HG03039 (cell line): ENCODE results near the gene C22orf15.
A peak's percentile ranks its signal among the peaks of the same experiment; 100 is the strongest.
"Not testable (repeated sequence)": the region's sequence is repeated elsewhere in the genome, so short reads cannot be mapped to it uniquely, and the experiment has no call there.

Experiments
- ATAC-seq: cut with Tn5 transposase; IDR thresholded peaks from one replicate; pipeline ENCODE4 v1.9.1; 2021; ENCODE audit warnings: mild to moderate bottlenecking, moderate library complexity; ENCODE audit not compliant: unreplicated experiment

The C22orf15 gene, protein sequence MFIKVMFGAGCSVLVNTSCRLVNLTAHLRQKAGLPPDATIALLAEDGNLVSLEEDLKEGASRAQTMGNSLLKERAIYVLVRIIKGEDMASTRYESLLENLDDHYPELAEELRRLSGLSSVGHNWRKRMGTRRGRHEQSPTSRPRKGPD

DNA sequence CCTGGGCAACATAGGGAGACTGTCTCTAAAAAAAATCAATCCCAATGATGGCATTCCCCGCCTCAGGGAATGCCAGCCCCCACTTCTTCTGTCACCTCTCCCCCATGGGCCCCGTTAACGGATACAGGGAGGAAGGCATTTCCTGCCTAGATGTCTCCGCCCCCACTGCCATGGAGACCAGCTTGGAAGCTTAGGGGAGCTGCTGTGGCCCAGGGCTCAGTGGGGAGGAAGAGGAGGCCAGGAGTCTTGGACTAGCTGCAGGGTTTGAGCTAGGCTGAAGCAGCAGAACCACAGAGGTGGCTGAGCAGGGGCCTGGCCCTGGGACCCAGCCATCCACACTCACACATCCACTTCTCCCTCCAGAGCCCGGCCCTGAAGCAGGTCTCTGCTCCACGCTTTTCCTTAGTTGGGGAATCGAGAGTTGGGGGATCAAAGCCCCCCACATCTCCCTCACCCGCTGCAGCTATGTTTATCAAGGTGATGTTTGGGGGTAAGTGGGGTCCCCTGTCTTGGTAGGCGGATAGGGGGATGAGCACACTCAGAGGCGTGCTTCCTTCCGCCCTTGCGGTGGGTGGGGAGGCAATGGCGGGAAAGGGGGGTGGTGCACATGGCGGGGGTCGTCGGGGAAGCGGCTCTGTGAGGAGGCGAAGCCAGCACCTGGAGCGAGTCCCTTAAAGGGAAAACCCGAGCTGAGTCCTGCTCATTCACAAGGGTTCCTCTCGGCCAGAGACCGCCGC, at the start of gene C22orf15:
Gene C22orf15 (plus strand): TSS at position 149 of the 737 bp plus-strand sequence. CDS start 317 bp downstream, at position 466.
- ATAC-seq = no peak

DNA sequence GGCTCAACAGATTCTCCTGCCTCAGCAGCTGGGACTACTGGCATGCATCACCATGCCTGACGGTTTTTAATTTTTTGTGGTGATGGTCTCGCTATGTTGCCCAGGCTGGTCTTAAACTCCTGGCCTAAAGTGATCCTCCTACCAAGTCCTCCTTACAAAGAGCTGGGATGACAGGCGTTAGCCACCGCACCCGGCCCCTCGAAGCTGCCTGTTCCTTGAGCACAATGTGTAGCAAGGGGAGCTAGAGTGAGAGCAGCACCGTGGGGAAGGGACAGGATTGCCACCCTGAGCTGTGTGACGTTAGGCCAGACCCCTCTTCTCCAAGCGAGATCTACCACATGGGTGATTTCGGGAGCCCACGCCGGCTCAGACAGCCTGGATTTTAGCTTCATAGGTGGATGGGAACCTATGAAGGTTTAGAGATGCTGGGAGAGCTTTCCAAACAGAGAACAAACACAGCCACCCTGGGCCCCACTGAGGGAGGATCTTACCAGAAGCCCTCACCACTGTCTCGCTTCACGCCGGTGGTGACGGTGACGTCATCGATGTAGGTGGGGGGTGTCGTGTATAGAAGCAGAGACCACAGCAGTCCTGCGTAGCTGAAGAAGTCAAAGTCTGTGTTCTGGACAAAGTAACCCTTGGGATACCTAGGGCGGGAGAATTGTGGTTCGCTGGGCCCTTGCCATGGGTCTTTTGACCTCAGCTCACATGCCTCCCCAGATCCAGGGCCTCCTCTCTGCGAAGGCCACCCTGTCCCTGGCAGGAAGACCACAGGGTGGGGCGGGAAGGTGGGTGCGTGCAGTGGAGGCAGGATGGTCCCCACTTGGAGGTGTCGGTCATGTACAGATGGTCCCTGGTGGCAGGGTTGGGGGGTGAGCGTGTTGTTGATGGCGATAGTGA, 48.8 kb upstream of the C22orf15 start:
- ATAC-seq = no peak

DNA sequence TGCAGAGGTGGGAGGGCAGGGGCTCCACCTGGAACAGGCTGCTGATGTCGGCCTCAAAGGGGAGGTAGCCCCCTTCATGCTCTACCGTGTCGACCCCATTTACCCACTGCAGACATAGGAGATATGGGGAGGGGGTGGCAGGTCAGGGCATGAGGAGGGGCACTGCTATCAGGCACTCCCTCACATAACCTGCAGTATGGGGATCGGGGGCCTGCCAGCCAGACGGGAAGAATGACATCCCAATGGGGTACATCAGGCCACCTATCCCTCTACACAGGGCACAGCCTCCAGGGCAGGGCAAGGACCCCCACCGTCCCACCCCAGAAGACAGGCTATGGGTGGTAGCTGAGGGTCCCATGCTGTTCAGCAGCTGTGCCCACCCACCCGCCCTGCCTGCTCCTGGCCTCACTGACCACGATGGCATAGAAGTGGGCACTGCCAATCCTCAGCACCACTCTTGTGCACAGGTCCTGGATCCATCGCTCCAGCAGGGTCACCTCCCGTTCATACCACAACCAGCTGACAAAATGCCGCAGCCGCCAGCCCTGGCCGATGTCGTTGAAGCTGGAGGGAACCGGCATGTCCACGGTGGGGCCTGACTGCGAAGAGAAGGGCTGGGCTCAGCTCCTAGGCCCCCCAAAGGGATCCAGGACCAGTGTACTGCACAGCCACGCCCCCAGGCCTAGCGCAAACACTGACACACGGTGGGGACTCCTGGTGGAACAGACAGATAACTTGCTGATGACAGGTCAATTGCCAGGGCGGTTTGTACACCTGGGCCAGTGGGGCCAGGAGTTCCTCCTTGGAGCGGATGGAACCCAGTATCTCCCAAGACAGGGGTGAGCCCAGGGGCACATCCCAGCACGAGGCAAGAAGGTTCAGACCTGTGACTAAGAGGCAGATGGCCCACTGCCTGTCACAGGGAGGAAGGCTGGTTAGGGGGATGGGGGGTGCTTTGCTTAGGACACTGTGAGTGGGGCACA, 47.9 kb upstream of the C22orf15 start:
- ATAC-seq = no peak

DNA sequence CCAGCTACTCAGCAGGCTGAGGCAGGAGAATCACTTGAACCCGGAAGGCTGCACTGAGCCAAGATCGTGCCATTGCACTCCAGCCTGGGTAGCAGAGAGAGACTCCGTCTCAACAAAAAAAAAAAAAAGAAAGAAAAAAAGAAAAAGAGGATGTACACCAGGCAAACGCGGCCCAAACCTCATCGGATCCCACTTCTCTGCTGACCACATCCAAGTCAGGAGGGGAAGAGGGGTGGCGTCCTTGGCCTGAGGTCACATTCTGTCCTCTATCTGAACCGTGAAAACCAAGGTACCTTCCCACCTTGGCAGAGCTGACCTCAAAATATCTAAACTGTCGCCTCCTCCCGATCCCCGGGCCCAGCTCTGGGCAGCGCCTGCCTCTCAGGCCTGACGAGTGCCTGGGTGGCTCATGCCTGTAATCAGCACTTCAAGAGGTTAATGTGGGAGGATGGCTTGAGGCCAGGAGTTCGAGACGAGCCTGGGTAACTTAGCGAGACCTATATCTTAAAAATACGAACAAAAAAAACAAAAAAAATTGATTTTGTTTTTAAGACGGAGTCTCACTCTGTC, 46.9 kb upstream of the C22orf15 start:
- no peak for ATAC-seq

DNA sequence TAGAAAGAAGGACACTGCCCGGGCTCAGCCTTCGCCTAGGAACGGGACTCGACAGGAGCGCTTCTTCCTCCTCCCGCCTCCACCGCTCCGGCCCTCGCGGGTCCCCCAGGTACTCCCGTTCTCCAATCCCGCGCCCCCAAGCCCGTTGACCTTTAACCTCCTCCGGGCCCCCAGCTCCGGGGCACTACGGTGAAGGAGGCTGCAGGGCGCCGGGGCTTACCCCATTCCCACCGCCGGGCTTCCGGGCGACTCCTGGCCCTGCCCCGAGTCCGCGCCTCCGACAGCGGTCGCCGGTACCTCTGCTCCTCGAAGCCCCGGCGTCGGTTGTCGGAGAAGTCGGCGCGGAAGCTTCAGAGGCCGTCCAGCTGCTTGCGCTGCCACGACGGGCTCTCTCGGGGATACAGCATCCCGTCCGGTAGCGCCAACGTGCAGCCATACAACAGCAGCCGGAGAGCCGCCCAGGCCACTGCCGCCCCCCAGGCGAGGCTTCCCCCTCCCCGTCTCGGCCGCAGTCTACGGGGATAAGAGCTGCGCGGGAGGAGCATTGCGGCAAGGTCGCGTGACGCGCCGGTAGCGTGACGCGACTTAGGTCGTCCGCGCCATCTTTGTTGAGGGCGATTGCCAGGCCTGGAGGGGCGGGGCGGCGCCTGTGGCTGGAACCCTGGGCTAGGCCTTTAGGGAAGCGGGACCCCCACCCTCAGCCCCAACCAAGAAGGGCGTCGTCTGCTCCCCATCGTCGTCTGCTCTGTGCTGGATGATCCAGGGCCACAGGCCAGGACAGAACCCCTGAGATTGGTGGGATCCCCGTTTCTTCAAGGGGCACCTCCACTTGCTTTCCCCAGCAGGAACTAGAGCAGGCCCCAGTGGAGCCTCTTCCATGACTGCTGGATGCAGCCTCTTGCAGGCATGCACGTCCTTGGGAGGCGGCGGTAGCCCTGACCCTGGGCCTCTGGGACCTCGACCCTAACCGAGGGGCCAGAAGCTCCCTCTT, 45.7 kb upstream of the C22orf15 start:
- ATAC-seq = peak; percentile 79

DNA sequence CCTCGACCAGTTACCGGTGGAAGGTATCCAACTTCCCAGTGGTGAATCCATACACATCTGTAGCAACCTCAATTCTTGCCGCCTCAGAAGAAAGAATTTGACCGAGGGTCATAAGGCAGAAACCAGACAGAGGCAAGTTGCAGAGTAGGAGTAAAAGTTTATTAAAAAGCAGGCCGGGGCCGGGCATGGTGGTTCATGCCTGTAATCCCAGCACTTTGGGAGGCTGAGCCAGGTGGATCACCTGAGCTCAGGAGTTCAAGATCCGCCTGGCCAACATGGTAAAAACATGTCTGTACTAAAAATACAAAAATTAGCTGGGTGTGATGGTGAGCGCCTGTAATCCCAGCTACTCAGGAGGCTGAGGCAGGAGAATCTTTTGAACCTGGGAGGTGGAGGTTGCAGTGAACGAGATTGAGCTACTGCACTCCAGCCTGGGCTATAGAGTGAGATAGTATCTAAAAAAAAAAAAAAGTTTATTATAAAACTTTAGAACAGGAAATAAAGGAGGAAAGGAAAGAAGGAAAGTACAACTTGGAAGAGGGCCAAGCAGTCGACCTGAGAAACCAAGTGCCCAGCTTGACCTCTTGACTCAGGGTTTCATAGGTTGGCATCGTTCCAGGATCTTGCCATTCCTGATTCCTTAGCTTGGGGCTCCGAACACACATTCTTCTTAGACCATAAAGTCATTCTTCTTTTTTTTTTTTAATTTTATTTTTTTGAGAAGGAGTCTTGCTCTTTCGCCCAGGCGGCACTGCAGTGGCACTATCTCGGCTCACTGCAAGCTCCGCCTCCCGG, 44.2 kb upstream of the C22orf15 start:
- no peak for ATAC-seq

DNA sequence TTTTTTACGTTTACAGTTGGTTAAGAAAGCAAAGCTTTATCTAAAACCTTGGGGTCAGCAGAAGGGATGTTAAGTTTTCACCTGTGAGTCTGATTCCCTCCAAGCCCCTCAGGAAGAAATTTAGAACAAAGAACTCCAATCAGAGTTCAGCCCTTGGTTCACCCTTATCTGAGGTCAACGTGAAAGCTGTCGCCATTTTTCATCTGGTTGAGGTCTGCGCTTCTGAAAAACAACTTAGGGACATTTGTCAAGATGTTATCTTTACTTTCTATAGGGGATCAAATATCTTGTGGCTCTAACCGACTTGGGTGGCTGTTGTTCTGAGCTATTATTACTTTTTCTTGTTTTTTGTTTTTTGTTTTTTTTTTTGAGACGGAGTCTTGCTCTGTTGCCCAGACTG, 41.9 kb upstream of the C22orf15 start:
- ATAC-seq = no peak

DNA sequence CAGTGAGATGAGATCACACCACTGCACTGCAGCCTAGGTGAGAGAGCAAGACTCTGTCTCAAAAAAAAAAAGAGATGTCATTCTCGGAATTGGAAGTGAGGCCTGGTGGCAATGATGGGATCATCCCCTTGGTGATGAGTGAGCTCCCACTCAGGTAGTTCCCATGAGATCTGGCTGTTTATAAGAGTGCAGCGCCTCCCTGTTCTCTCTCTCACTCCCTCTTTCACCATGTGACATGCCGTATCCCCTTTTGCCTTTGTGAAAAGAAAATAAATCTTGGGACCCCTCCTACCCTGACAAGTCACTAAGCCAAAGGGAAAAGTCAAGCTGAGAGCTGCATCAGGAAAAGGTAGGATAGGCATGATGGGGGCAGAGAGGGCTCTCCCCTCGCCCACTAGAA, 40.6 kb upstream of the C22orf15 start:
- no peak for ATAC-seq

DNA sequence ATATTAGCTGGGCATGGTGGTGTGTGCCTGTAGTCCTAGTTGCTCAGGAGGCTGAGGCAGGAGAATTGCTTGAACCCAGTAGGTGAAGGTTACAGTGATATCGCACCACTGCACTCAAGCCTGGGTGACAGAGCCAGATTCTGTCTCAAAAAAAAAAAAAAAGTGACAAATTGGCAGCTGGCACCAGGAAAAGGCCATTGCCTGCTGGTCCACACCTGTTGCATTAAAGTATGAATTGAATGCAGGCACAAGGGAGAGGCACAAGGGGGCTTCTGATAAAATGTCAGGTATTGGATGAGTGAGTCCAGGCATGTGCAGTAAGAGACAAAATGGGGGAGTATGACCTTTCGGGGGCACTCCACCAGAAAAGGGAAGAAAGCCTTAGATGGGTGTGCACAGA, 40.1 kb upstream of the C22orf15 start:
- ATAC-seq = no peak

DNA sequence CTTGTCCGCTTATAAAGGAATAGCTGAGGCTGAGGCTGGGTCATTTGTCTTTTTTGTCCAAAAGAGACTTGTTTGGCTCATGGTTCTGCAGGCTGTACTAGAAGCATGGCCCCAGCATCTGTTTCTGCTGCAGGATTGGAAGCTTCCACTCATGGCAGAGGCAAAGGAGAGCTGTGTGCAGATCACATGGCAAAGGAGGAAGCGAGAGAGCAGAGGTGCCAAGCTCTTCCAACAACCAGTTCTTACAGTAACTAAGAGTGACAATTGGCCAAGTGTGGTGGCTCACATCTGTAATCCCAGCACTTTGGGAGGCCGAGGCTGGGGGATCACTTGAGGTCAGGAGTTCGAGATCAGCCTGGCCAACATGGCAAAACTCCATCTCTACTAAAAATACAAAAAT, 34.7 kb upstream of the C22orf15 start:
- not testable (repeated sequence) for ATAC-seq

DNA sequence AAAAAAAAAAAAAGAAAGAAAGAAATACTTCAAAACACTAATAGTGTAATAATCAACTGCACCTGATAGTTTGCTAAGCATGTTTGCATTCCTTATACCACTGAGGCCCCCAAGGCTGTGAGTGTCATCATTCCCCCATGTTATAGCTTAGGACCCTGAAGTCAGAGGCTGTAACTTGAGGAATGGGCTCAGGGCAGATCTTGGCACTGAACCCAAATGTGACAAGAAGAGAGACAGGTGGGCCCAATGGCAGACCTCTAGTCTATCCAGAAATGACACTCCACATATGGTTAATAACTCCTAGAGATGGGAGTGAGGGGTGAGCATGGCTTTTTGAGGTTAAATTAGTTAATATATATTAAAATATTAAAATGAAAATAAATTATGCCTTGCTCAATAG, 25.1 kb upstream of the C22orf15 start:
- no peak for ATAC-seq

DNA sequence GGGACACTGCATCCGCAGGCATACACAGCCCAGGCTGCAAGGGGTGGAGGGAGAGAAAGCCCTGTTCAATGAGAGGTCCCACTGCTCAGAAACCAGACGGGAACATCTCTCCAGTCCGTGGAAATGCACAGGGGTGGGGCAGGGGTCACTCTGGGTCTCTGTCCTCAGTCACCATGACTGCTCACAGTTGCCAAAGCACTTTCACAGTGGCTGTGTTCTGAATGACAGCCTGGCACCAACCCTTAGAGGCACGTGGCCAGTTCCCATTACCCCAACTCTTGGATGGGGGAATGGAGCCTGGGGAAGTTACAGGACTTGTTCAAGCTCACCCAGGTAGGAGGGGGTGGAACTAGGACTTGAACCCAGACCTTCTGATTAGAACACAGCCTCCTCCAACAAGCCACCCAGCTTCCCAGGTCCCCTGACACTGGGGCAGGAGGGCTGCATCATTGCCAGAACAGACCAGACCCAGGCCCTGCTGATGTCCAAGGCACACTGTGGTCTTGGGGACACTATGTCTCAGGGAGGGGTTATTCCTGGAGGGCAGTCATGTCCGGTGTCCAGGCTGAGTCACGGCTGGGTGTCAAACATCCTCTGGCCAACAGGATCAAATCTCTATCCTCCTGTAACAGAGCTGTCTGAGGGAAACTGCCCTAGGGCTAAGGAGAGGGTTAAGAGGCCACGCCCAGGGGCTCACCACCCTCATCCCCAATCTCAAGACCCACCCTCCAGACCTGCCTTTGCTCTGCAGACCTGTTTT, 20.1 kb upstream of the C22orf15 start:
- no peak for ATAC-seq

DNA sequence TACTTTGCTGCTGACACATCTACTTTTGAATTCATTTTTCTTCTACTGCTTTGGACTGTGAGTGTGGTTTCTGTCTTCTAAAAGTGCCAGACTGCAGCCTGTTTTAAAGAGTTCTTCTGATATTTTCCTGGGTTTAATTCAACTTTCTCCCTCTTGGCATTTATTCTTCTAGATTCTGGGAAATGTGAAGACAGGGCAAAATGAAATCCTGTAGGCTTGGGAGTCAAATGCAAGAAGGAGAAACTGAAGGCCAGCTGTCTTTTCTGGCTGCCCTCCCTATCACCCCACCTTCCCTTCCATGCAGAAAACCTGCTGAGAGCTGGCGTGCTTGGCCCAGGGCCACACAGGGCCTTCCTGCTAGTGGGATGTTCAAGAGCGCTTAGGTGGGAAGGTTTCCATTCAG, 19.5 kb upstream of the C22orf15 start:
- ATAC-seq = no peak

DNA sequence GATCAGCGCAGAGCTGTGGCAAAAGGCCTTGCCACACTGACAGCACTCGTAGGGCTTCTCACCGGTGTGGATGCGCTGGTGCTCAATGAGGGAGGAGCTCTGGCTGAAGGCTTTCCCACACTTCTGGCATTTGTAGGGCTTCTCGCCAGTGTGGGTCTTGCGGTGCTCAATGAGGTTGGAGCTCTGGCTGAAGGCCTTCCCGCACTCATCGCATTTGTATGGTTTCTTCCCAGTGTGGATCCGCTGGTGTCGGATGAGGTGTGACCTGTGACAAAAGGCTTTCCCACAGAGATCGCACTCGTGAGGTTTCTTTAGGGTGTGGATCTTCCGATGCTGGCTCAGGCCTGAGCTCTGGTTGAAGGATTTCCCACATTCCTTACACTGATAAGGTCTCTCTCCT, 18.8 kb upstream of the C22orf15 start:
- ATAC-seq = no peak

DNA sequence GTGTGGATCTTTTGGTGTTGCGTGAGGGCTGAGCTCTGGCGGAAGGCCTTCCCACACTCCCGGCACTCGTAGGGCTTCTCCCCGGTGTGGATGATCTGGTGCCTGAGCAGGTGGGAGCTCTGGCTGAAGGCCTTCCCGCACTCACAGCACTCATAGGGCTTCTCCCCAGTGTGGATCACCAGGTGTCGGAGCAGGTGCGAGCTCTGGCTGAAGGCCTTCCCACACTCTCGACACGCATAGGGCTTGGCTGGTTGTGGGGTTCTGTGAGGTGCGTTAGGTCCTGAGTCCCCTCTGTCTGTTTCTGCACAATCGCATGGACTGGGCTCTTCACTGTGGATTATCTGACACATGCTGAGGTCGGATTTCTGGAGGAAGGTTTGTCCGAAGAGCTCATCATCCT, 18.3 kb upstream of the C22orf15 start:
- ATAC-seq = no peak

DNA sequence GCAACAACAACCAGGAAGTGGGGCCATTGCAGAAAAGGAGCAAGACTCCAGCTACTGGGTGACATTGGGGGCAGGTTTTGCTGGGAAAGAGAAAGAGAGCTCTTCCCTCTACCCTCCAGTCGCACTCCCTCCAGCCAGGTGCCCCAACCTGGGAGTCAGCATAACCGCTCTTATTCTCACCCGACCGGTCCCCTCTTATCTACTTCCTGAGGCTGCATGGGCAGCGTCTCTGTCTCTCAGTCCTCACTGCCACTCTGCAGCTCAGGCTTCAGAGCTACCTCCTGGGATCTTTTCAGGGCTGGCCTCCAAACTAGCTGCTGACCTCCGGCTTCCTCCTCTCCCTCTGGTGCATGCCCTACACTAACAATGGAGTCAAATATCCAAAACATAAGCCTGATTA, 17.0 kb upstream of the C22orf15 start:
- ATAC-seq = no peak

DNA sequence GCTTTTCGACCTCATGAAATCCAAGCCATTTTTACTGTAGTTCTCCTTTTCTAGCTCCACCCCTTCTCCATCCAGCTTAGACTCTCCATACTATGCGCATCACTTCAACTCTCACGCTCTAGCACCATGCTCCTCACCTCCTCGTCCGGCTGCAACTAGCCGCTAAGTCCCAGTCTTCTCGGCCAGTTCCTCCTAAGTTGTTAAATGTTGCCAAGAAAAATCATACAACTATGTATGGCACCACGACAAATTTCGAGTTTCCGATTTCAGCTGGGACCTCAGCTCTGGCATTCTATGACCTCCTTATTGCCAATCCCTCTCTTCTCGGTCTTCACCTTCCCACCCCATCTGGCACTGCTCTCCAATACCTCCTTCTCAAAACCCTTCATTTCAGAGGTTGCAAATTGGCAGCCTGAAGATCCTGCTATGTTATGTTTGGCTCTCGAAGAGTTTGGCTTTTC, 12.9 kb upstream of the C22orf15 start:
- ATAC-seq = no peak

DNA sequence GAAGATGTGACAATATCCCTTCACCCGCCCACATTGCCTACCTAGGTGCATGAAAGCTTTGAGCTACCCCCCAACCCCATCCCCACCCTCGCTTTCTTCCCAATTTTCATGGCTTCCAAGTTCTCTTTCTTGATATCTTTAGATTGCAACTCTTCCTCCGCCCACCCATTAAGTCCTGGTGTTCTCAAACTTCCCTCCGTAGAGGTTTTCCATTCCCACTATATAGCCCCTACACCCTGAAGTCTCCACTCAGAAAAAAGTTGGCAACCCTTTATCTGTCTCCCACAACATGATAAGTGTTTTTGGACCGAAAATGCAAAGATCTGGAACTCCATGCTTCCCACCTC, 12.4 kb upstream of the C22orf15 start:
- no peak for ATAC-seq
